Measurements from ENCODE around the gene PCDHGA2.

DNA sequence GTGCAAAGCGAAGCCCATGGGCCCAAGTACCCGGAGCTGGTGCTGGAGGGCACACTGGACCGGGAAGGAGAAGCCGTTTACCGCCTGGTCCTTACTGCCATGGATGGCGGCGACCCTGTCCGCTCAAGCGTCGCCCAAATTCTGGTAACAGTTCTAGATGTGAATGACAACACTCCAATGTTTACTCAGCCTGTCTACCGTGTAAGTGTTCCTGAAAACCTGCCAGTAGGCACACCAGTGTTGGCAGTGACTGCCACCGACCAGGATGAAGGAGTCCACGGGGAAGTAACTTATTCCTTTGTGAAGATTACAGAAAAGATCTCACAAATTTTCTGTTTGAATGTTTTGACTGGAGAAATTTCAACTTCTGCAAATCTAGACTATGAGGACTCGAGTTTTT lies 36.1 kb downstream of the PCDHGA2 start:
- TF ChIP-seq CTCF (IDR thresholded peaks at IDR 0.05; ENCODE audit: low read depth, low read length, missing input control) = no peak
- TF ChIP-seq TAF1 (conservative IDR thresholded peaks at IDR 0.05) = no peak
- no peak for TF ChIP-seq GABPA (IDR thresholded peaks at IDR 0.05 in 1 of 2, conservative IDR thresholded peaks at IDR 0.05 in 1 of 2)
- TF ChIP-seq, protein P1, sequence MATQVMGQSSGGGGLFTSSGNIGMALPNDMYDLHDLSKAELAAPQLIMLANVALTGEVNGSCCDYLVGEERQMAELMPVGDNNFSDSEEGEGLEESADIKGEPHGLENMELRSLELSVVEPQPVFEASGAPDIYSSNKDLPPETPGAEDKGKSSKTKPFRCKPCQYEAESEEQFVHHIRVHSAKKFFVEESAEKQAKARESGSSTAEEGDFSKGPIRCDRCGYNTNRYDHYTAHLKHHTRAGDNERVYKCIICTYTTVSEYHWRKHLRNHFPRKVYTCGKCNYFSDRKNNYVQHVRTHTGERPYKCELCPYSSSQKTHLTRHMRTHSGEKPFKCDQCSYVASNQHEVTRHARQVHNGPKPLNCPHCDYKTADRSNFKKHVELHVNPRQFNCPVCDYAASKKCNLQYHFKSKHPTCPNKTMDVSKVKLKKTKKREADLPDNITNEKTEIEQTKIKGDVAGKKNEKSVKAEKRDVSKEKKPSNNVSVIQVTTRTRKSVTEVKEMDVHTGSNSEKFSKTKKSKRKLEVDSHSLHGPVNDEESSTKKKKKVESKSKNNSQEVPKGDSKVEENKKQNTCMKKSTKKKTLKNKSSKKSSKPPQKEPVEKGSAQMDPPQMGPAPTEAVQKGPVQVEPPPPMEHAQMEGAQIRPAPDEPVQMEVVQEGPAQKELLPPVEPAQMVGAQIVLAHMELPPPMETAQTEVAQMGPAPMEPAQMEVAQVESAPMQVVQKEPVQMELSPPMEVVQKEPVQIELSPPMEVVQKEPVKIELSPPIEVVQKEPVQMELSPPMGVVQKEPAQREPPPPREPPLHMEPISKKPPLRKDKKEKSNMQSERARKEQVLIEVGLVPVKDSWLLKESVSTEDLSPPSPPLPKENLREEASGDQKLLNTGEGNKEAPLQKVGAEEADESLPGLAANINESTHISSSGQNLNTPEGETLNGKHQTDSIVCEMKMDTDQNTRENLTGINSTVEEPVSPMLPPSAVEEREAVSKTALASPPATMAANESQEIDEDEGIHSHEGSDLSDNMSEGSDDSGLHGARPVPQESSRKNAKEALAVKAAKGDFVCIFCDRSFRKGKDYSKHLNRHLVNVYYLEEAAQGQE (IDR thresholded peaks at IDR 0.05) = no peak
- no peak for TF ChIP-seq FOXA2 (IDR thresholded peaks at IDR 0.05)
- no peak for TF ChIP-seq MAX (IDR thresholded peaks at IDR 0.05)
- TF ChIP-seq, protein P2, sequence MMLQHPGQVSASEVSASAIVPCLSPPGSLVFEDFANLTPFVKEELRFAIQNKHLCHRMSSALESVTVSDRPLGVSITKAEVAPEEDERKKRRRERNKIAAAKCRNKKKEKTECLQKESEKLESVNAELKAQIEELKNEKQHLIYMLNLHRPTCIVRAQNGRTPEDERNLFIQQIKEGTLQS (IDR thresholded peaks at IDR 0.05) = no peak
- no peak for TF ChIP-seq HNF4G (IDR thresholded peaks at IDR 0.05)
- no peak for TF ChIP-seq YY1 (IDR thresholded peaks at IDR 0.05)
- TF ChIP-seq JUND (IDR thresholded peaks at IDR 0.05) = no peak
- TF ChIP-seq EGR1 (IDR thresholded peaks at IDR 0.05; ENCODE audit: low read depth in 2 of 2) = no peak
- TF ChIP-seq RAD21 (IDR thresholded peaks at IDR 0.05) = no peak
